Neuronal stem cell (in vitro differentiated cells): ENCODE measurements around the gene GPA33.

Source experiments
- DNase-seq: peaks from one replicate; pipeline ENCODE4 v3.0.0-alpha.2; 2013; ENCODE audit warnings: low spot score
- H2AFZ ChIP-seq: one replicate; pipeline ENCODE4 v1.6.1; 2013; ENCODE audit warnings: mild to moderate bottlenecking, low read length, inconsistent platforms
- H2AK5ac ChIP-seq: 2 replicates; pipeline ENCODE4 v1.6.1; 2013; ENCODE audit warnings: low read depth, mild to moderate bottlenecking, inconsistent platforms, low read length, moderate library complexity, mixed read lengths
- H2BK120ac ChIP-seq: 2 replicates; pipeline ENCODE4 v1.6.1; 2013; ENCODE audit warnings: low read depth, mild to moderate bottlenecking, inconsistent platforms, low read length, moderate library complexity, mixed read lengths
- H2BK12ac ChIP-seq: one replicate; pipeline ENCODE4 v1.6.1; 2013; ENCODE audit warnings: low read length, inconsistent platforms
- H2BK15ac ChIP-seq: 2 replicates; pipeline ENCODE4 v1.6.1; 2013; ENCODE audit warnings: mild to moderate bottlenecking, low read length, inconsistent platforms, mixed read lengths
- H2BK5ac ChIP-seq: one replicate; pipeline ENCODE4 v1.6.1; 2013; ENCODE audit warnings: inconsistent platforms, mild to moderate bottlenecking, low read length, moderate library complexity
- H3K14ac ChIP-seq: one replicate; pipeline ENCODE4 v1.6.1; 2013; ENCODE audit warnings: low read length, inconsistent platforms
- H3K18ac ChIP-seq: 2 replicates; pipeline ENCODE4 v1.6.1; 2013; ENCODE audit warnings: low read length, inconsistent platforms
- H3K23ac ChIP-seq: 2 replicates; pipeline ENCODE4 v1.6.1; 2013; ENCODE audit warnings: low read depth, mild to moderate bottlenecking, mixed read lengths, low read length, inconsistent platforms; ENCODE audit not compliant: poor library complexity
- H3K27ac ChIP-seq: replicated peaks from 3 replicates; pipeline ENCODE4 v1.5.1; 2013; ENCODE audit warnings: low read length, inconsistent platforms
- H3K27me3 ChIP-seq, 3 experiments: 2 replicates each; pipeline ENCODE4 v1.6.1; 2013; ENCODE audit warnings: low read length in 3 of 3, mild to moderate bottlenecking in 2 of 3, inconsistent platforms in 1 of 3, low read depth in 1 of 3, mixed read lengths in 1 of 3, moderate library complexity in 1 of 3; ENCODE audit not compliant: control insufficient read depth in 3 of 3, insufficient read depth in 3 of 3
- H3K36me3 ChIP-seq, 2 donors: replicated peaks in 1 of 2; 2 replicates each; pipeline ENCODE4 v1.6.1; 2013; ENCODE audit warnings: low read length in 2 of 2; ENCODE audit not compliant: control insufficient read depth in 2 of 2, insufficient read depth in 2 of 2
- H3K4ac ChIP-seq: 2 replicates; pipeline ENCODE4 v1.6.1; 2013; ENCODE audit warnings: inconsistent platforms, mild to moderate bottlenecking, low read length, moderate library complexity
- H3K4me1 ChIP-seq, 2 donors: 1 replicate in 1 of 2; 2 replicates in 1 of 2; pipeline ENCODE4 v1.6.1; 2013; ENCODE audit warnings: low read length in 2 of 2, low read depth in 1 of 2; ENCODE audit not compliant: control insufficient read depth in 2 of 2, insufficient read depth in 1 of 2
- H3K4me2 ChIP-seq: one replicate; pipeline ENCODE4 v1.6.1; 2013; ENCODE audit warnings: mild to moderate bottlenecking, low read length, inconsistent platforms; ENCODE audit not compliant: insufficient read depth, poor library complexity, severe bottlenecking
- H3K4me3 ChIP-seq, 2 donors: 2 replicates each; pipeline ENCODE4 v1.5.1; 2013; ENCODE audit warnings: low read length in 2 of 2, mild to moderate bottlenecking in 2 of 2, inconsistent platforms in 1 of 2, moderate library complexity in 1 of 2
- H3K79me1 ChIP-seq: one replicate; pipeline ENCODE4 v1.6.1; 2013; ENCODE audit warnings: low read depth, mild to moderate bottlenecking, inconsistent platforms, low read length, moderate library complexity
- H3K9ac ChIP-seq: one replicate; pipeline ENCODE4 v1.6.1; 2013; ENCODE audit warnings: mild to moderate bottlenecking, low read depth, low read length, inconsistent platforms; ENCODE audit not compliant: poor library complexity
- H3K9me3 ChIP-seq, 2 donors: replicated peaks in 1 of 2; 2 replicates each; pipeline versions ENCODE3 to v1.6.1; 2013; ENCODE audit warnings: low read length in 2 of 2, mild to moderate bottlenecking in 2 of 2, inconsistent platforms in 1 of 2, low read depth in 1 of 2, mixed read lengths in 1 of 2, moderate library complexity in 1 of 2; ENCODE audit not compliant: control insufficient read depth in 2 of 2, insufficient read depth in 1 of 2
- H4K8ac ChIP-seq: one replicate; pipeline ENCODE4 v1.6.1; 2013; ENCODE audit warnings: low read depth, mild to moderate bottlenecking, inconsistent platforms, low read length, moderate library complexity
- H4K91ac ChIP-seq: one replicate; pipeline ENCODE4 v1.6.1; 2013; ENCODE audit warnings: low read length, low read depth, mild to moderate bottlenecking, inconsistent platforms; ENCODE audit not compliant: poor library complexity
- WGBS, 2 donors: extraction: QIAGEN DNeasy Blood & Tissue Kit; methylation state at CpG; one replicate each; pipeline ENCODE4 v1.1.7; 2013; ENCODE audit warnings: missing lambda C conversion rate in 2 of 2, mixed read lengths in 1 of 2; ENCODE audit not compliant: insufficient read length in 2 of 2, insufficient replicate concordance in 1 of 2; ENCODE audit errors: extremely low coverage in 2 of 2; 5-methylcytosine and 5-hydroxymethylcytosine counted together

GPA33 gene

DNA sequence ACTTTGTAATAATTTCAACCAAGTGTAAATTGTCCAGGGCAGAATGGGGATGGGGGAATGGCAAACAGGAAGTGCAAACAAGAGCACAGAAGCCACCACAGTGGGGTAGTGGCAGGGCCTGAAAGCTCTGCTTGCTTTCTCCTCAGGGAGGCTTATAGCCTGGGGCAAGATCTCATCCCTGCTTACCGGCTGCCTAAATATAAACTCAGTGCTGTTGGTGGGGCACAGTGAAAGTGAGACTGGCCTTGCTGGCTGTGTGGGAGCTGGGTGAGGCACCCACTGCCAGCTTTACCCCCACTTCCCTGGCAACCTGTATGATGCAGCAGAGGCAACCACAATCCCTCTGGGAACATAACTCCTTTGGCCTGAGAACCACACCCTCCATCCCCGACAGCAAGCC is 18.9 kb upstream of the GPA33 start:
- Histone ChIP-seq H3K9ac (no peak overlapping the region), H3K79me1 (no peaks in the 10 kb centered on the region), H2AFZ (peak overlapping the region; percentile 45), H2AK5ac (no peak overlapping the region), H3K4ac (no peak overlapping the region), H3K27ac (no peak overlapping the region), H4K91ac (no peak overlapping the region), H3K36me3 (no peaks in the 10 kb centered on the region), H3K14ac (no peak overlapping the region), H3K4me2 (no peak overlapping the region), H2BK15ac (no peak overlapping the region), H3K4me1 (peaks cover 0 to 6% of the 10 kb centered on the region in 2 donors), H4K8ac (no peak overlapping the region), H3K23ac (no peak overlapping the region), H3K4me3 (no peak overlapping the region), H2BK5ac (no peak overlapping the region), H3K27me3 (no peaks in the 10 kb centered on the region), H3K18ac (no peak overlapping the region), H3K9me3 (peaks cover 0 to 5% of the 10 kb centered on the region in 2 donors), H2BK12ac (no peak overlapping the region), H2BK120ac (no peak overlapping the region)
- no peak for DNase-seq
- WGBS, 2 donors = no CpG with 5 or more reads among the region's 2 CpGs

DNA sequence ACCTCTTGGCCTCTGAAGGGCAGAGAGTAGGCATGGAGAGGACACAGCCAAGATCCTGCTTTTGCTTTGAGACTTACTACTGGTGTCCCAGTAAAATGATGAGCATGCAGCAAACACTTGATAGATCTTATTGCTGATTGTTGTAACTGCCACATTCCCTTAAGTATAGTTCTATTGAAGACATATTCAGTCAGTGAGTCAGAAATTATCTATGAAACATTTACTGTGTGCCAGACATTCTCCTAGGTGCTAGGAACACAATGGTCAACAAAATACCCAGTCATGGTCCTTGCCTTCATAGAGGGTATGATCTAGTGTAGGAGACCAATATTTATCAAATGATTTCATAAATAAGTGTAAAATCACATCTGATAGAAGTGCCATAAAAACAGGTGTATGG is 17.3 kb upstream of the GPA33 start:
- Histone ChIP-seq H3K23ac (no peak overlapping the region), H2AFZ (no peak overlapping the region), H3K18ac (no peak overlapping the region), H2AK5ac (no peak overlapping the region), H3K4ac (no peak overlapping the region), H3K27ac (no peak overlapping the region), H3K9ac (no peak overlapping the region), H2BK15ac (no peak overlapping the region), H3K27me3 (no peaks in the 10 kb centered on the region), H3K79me1 (no peaks in the 10 kb centered on the region), H3K4me3 (no peak overlapping the region), H3K4me1 (peaks cover 0 to 7% of the 10 kb centered on the region in 2 donors), H2BK120ac (no peak overlapping the region), H3K4me2 (no peak overlapping the region), H2BK12ac (no peak overlapping the region), H3K36me3 (no peaks in the 10 kb centered on the region), H3K9me3 (peaks cover 0 to 5% of the 10 kb centered on the region in 2 donors), H3K14ac (no peak overlapping the region), H4K8ac (no peak overlapping the region), H4K91ac (no peak overlapping the region), H2BK5ac (no peak overlapping the region)
- no peak for DNase-seq

DNA sequence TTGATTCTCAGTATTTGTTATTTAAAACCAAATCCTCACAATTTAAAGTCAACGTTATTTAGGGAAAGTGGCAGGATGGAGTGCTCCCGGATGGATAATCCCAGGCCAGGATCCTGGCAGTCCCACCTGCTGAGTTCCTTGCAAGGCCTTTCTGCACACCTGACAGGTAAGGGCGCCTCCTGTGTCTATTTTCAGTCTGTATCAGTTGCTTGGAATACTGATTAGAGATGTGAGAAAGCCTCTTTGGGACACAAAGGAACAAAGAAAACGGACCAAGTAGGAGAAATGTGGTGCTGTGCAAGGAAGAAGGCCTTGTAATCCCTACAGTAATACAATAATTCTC is 15.9 kb upstream of the GPA33 start:
- Histone ChIP-seq H3K4me3 (no peak overlapping the region), H3K4ac (no peak overlapping the region), H2BK5ac (no peak overlapping the region), H3K4me2 (no peak overlapping the region), H3K27me3 (no peaks in the 10 kb centered on the region), H2BK120ac (no peak overlapping the region), H4K91ac (no peak overlapping the region), H4K8ac (no peak overlapping the region), H3K4me1 (peaks cover 0 to 7% of the 10 kb centered on the region in 2 donors), H3K18ac (no peak overlapping the region), H3K9me3 (peaks cover 0 to 5% of the 10 kb centered on the region in 2 donors), H3K79me1 (no peaks in the 10 kb centered on the region), H2BK15ac (no peak overlapping the region), H2AK5ac (no peak overlapping the region), H2AFZ (no peak overlapping the region), H3K9ac (no peak overlapping the region), H3K36me3 (no peaks in the 10 kb centered on the region), H2BK12ac (no peak overlapping the region), H3K27ac (no peak overlapping the region), H3K14ac (no peak overlapping the region), H3K23ac (no peak overlapping the region)
- WGBS, 2 donors = no CpG with 5 or more reads among the region's 4 CpGs
- no peak for DNase-seq

GRCh38 chr1:167105271-167106118 is 15.3 kb upstream of the GPA33 start:
- Histone ChIP-seq H3K4me1 (peaks cover 0 to 7% of the 10 kb centered on the region in 2 donors), H3K4ac (no peak overlapping the region), H3K79me1 (no peaks in the 10 kb centered on the region), H3K4me2 (no peak overlapping the region), H2AK5ac (no peak overlapping the region), H3K23ac (no peak overlapping the region), H3K27me3 (no peaks in the 10 kb centered on the region), H2AFZ (no peak overlapping the region), H3K14ac (no peak overlapping the region), H3K4me3 (no peak overlapping the region), H3K9ac (no peak overlapping the region), H4K8ac (no peak overlapping the region), H2BK15ac (no peak overlapping the region), H3K9me3 (peaks cover 0 to 2% of the 10 kb centered on the region in 2 donors), H4K91ac (no peak overlapping the region), H2BK120ac (no peak overlapping the region), H3K27ac (no peak overlapping the region), H2BK5ac (no peak overlapping the region), H3K18ac (no peak overlapping the region), H2BK12ac (no peak overlapping the region), H3K36me3 (no peaks in the 10 kb centered on the region)
- DNase-seq = no peak
- WGBS, 2 donors = no CpG with 5 or more reads among the region's 12 CpGs
